Activated CD8-positive, alpha-beta memory T cell treated with anti-CD3 and anti-CD28 coated beads for 4 hours (primary cell): ENCODE results near the gene CALHM3.

Experiments used
- DNase-seq, 2 donors: peaks; one replicate each; pipeline ENCODE4 v3.0.0-alpha.2; 2020; ENCODE audit warnings: low read depth in 2 of 2

Gene CALHM3

GRCh38 chr10:103474077-103474476 lies 5.0 kb downstream of the CALHM3 start:
- DNase-seq: no peak

- DNase-seq: no peak
Observed at GRCh38 chr10:103473261-103473671, 5.8 kb downstream of the CALHM3 start.

- DNase-seq: no peak
Observed at GRCh38 chr10:103472005-103472404, 7.0 kb downstream of the CALHM3 start.

GRCh38 chr10:103470761-103471653 lies 8.0 kb downstream of the CALHM3 start:
- peak; percentile 41 to 53 for DNase-seq

GRCh38 chr10:103469201-103469600 lies 9.8 kb downstream of the CALHM3 start:
- no peak for DNase-seq

- no peak for DNase-seq
Observed at GRCh38 chr10:103467406-103467805, 11.6 kb downstream of the CALHM3 start.

- DNase-seq: no peak
Observed at GRCh38 chr10:103466734-103467133, 12.3 kb downstream of the CALHM3 start.

GRCh38 chr10:103465411-103466179 lies 13.4 kb downstream of the CALHM3 start:
- DNase-seq: no peak

GRCh38 chr10:103463499-103463898 lies 15.5 kb downstream of the CALHM3 start:
- no peak for DNase-seq

GRCh38 chr10:103459615-103460014 lies 19.4 kb downstream of the CALHM3 start:
- no peak for DNase-seq

- DNase-seq: no peak
Observed at GRCh38 chr10:103458720-103459119, 20.3 kb downstream of the CALHM3 start, which contains the start of gene CALHM1. CALHM1 (minus strand) TSS chr10:103458900; CDS start chr10:103458751, 149 bp downstream.

GRCh38 chr10:103457896-103458583 lies 21.0 kb downstream of the CALHM3 start:
- no peak for DNase-seq

- no peak for DNase-seq
Observed at GRCh38 chr10:103457176-103457712, 21.8 kb downstream of the CALHM3 start.

GRCh38 chr10:103456074-103456660 lies 22.9 kb downstream of the CALHM3 start:
- DNase-seq: no peak

- no peak for DNase-seq
Observed at GRCh38 chr10:103455235-103455634, 23.8 kb downstream of the CALHM3 start.

- DNase-seq: no peak
Observed at GRCh38 chr10:103454026-103454425, 25.0 kb downstream of the CALHM3 start.

- no peak for DNase-seq
Observed at GRCh38 chr10:103452506-103453230, 26.4 kb downstream of the CALHM3 start.

- DNase-seq: peak in 1 of 2 donors; percentile 16
Observed at GRCh38 chr10:103451831-103452505, 27.1 kb downstream of the CALHM3 start, which contains the start of gene CALHM2. CALHM2 (minus strand) TSS chr10:103452370; CDS start chr10:103449941, 2,429 bp downstream.

- no peak for DNase-seq
Observed at GRCh38 chr10:103451091-103451813, 27.8 kb downstream of the CALHM3 start.
